GM12878 (cell line): Measurements from ENCODE around the gene KAZN.

ENCODE experiments used
- CREM ChIP-seq: IDR thresholded peaks from 2 replicates; pipeline ENCODE4 v1.6.1; 2014; ENCODE audit warnings: antibody characterized with exemption, low read depth
- JUND ChIP-seq: IDR thresholded peaks from 2 replicates; pipeline ENCODE4 v1.6.1; 2012; ENCODE audit warnings: low read depth, mild to moderate bottlenecking, low read length, improper control_type of control experiment, moderate library complexity
- PAX8 ChIP-seq: fragments of 450-650 bp; IDR thresholded peaks from 2 replicates; pipeline ENCODE4 v1.6.1; 2017; ENCODE audit warnings: mild to moderate bottlenecking, moderate library complexity
- TF ChIP-seq, protein P1 (sequence below): IDR thresholded peaks from 2 replicates; pipeline ENCODE4 v1.6.1; 2011; ENCODE audit warnings: mild to moderate bottlenecking, low read depth, low read length, moderate library complexity; ENCODE audit not compliant: insufficient replicate concordance
- TF ChIP-seq, protein P2 (sequence below), 3 experiments: IDR thresholded peaks in 2 of 3; conservative IDR thresholded peaks in 1 of 3; 2 replicates each; pipeline ENCODE4 v1.5.1; 2011; ENCODE audit warnings: low read depth in 3 of 3, low read length in 3 of 3, mild to moderate bottlenecking in 3 of 3, control low read depth in 2 of 3, moderate library complexity in 2 of 3, inconsistent platforms in 1 of 3, mixed read lengths in 1 of 3; ENCODE audit not compliant: control insufficient read depth in 2 of 3, insufficient read depth in 1 of 3; ENCODE audit errors: extremely low read depth in 1 of 3

DNA sequence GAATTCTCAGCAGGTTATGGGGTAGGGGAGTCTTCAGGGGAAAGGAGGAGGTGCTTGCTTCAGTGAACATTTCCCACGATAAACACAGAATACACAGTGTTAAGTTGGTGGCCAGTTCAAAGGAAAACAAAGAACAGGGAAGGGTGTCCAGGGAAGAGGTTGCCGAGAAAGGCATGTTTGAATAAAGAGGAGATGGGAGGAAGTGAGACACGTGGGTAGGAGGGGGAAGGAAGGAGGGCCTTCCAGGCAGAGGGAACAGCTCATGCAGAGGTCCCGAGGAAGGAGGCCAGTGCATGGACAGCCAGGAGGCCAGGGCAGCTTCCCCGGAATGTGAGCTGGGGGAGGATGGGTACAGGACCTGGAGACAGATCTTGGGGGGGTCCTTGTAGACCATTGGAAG, 424.7 kb downstream of the KAZN start:
- no peak for TF ChIP-seq PAX8
- TF ChIP-seq, protein P1, sequence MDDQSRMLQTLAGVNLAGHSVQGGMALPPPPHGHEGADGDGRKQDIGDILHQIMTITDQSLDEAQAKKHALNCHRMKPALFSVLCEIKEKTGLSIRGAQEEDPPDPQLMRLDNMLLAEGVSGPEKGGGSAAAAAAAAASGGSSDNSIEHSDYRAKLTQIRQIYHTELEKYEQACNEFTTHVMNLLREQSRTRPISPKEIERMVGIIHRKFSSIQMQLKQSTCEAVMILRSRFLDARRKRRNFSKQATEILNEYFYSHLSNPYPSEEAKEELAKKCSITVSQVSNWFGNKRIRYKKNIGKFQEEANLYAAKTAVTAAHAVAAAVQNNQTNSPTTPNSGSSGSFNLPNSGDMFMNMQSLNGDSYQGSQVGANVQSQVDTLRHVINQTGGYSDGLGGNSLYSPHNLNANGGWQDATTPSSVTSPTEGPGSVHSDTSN: no peak
- no peak for TF ChIP-seq JUND
- no peak for TF ChIP-seq CREM
- TF ChIP-seq, protein P2, sequence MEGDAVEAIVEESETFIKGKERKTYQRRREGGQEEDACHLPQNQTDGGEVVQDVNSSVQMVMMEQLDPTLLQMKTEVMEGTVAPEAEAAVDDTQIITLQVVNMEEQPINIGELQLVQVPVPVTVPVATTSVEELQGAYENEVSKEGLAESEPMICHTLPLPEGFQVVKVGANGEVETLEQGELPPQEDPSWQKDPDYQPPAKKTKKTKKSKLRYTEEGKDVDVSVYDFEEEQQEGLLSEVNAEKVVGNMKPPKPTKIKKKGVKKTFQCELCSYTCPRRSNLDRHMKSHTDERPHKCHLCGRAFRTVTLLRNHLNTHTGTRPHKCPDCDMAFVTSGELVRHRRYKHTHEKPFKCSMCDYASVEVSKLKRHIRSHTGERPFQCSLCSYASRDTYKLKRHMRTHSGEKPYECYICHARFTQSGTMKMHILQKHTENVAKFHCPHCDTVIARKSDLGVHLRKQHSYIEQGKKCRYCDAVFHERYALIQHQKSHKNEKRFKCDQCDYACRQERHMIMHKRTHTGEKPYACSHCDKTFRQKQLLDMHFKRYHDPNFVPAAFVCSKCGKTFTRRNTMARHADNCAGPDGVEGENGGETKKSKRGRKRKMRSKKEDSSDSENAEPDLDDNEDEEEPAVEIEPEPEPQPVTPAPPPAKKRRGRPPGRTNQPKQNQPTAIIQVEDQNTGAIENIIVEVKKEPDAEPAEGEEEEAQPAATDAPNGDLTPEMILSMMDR (IDR thresholded peaks at IDR 0.05 in 2 of 3, conservative IDR thresholded peaks at IDR 0.05 in 1 of 3; ENCODE audit: control insufficient read depth in 2 of 3, extremely low read depth in 1 of 3, insufficient read depth in 1 of 3, low read depth in 3 of 3, low read length in 3 of 3): no peak
